Cardiac muscle cell (in vitro differentiated cells and primary cell): ENCODE data around the gene MAP3K5. TPM values are rescaled to one million over a fixed set of nuclear protein-coding genes. Genes with fewer than 3 reads are reported as not detected.
"Not testable (repeated sequence)": the region's sequence is repeated elsewhere in the genome, so short reads cannot be mapped to it uniquely, and the experiment has no call there.

Experiments used
- DNase-seq, 2 donors: peaks; one replicate each; pipeline versions ENCODE4 v3.0.0 to v3.0.0-alpha.2; 2010 to 2017; ENCODE audit warnings: low read depth in 1 of 2, low spot score in 1 of 2
- H3K27ac ChIP-seq: fragments of 200-600 bp; sonication (generic); 2 replicates; pipeline ENCODE4 v1.5.1; 2016
- H3K27me3 ChIP-seq: fragments of 200-600 bp; sonication (generic); 2 replicates; pipeline ENCODE4 v1.6.0; 2016; ENCODE audit warnings: control low read depth
- H3K36me3 ChIP-seq: fragments of 200-600 bp; sonication (generic); 2 replicates; pipeline ENCODE4 v1.5.1; 2016; ENCODE audit warnings: control low read depth
- H3K4me1 ChIP-seq: fragments of 200-600 bp; sonication (generic); 2 replicates; pipeline ENCODE4 v1.8.1; 2017; ENCODE audit warnings: low read depth, mild to moderate bottlenecking, mixed run types
- H3K4me3 ChIP-seq: fragments of 200-600 bp; sonication (generic); 2 replicates; pipeline ENCODE4 v1.5.1; 2016; ENCODE audit warnings: mild to moderate bottlenecking
- H3K9me3 ChIP-seq: fragments of 200-600 bp; sonication (generic); 2 replicates; pipeline ENCODE4 v1.5.1; 2017; ENCODE audit warnings: low read depth, mild to moderate bottlenecking, control low read depth
- CTCF ChIP-seq: IDR thresholded peaks from 2 replicates; pipeline ENCODE4 v1.5.1; 2012; ENCODE audit warnings: low read depth, mild to moderate bottlenecking, low read length
- polyA plus RNA-seq: library from polyadenylated mRNA; unstranded; fragments of >200 nt; fragmentation: Nextera tagmentation; extraction: Ambion mirVana; gene quantifications from 2 replicates; pipeline ENCODE4 v1.2.1, GENCODE V29; 2016
- total RNA-seq: library from RNA; depleted of rRNA; stranded (reverse); fragments of >200 nt; gene quantifications from 2 replicates; pipeline ENCODE4 v1.2.3, GENCODE V29; 2016

Gene MAP3K5
- total and polyA plus RNA-seq, 2 experiments from 2014 or later, result 2.8 to 3.0 TPM

- no peaks in the 10 kb centered on the region for H3K27me3 ChIP-seq
- H3K4me3 ChIP-seq, result no peak overlapping the region
Observed at GRCh38 chr6:136718476-136718875, 73.8 kb downstream of the MAP3K5 start.

GRCh38 chr6:136717716-136717990, 74.6 kb downstream of the MAP3K5 start:
- Histone ChIP-seq H3K36me3 (no peaks in the 10 kb centered on the region), H3K27ac (no peak overlapping the region), H3K4me1 (no peaks in the 10 kb centered on the region), H3K27me3 (no peaks in the 10 kb centered on the region), H3K9me3 (no peaks in the 10 kb centered on the region), H3K4me3 (no peak overlapping the region)
- peak in 1 of 2 donors; percentile 56 for DNase-seq
- no peak for TF ChIP-seq CTCF

More at GRCh38 chr6:136718476-136718875, 73.8 kb downstream of the MAP3K5 start:
- H3K36me3 ChIP-seq, result no peaks in the 10 kb centered on the region
- H3K4me1 ChIP-seq, result no peaks in the 10 kb centered on the region
- TF ChIP-seq CTCF, result no peak
- no peaks in the 10 kb centered on the region for H3K9me3 ChIP-seq
- DNase-seq, result no peak
- no peak overlapping the region for H3K27ac ChIP-seq

GRCh38 chr6:136716917-136717715, 75.2 kb downstream of the MAP3K5 start:
- no peaks in the 10 kb centered on the region for H3K36me3 ChIP-seq
- no peaks in the 10 kb centered on the region for H3K4me1 ChIP-seq
- H3K4me3 ChIP-seq, result no peak overlapping the region
- H3K9me3 ChIP-seq, result no peaks in the 10 kb centered on the region
- no peaks in the 10 kb centered on the region for H3K27me3 ChIP-seq
- no peak for TF ChIP-seq CTCF
- no peak overlapping the region for H3K27ac ChIP-seq
- no peak for DNase-seq

- not testable (repeated sequence) for DNase-seq, H3K36me3 ChIP-seq, H3K4me3 ChIP-seq, H3K27ac ChIP-seq, H3K9me3 ChIP-seq, H3K4me1 ChIP-seq, H3K27me3 ChIP-seq
Observed at GRCh38 chr6:136712642-136713041, 79.6 kb downstream of the MAP3K5 start.

GRCh38 chr6:136711644-136712043, 80.6 kb downstream of the MAP3K5 start:
- no peak for TF ChIP-seq CTCF
- Histone ChIP-seq H3K36me3 (no peaks in the 10 kb centered on the region), H3K4me3 (no peak overlapping the region), H3K27ac (no peak overlapping the region), H3K9me3 (no peaks in the 10 kb centered on the region), H3K27me3 (no peaks in the 10 kb centered on the region), H3K4me1 (peaks cover 5% of the 10 kb centered on the region)
- no peak for DNase-seq

- no peak for TF ChIP-seq CTCF
- no peaks in the 10 kb centered on the region for H3K9me3 ChIP-seq
Observed at GRCh38 chr6:136710877-136711552, 81.3 kb downstream of the MAP3K5 start.

More at GRCh38 chr6:136710877-136711552, 81.3 kb downstream of the MAP3K5 start:
- no peaks in the 10 kb centered on the region for H3K27me3 ChIP-seq
- no peak overlapping the region for H3K27ac ChIP-seq
- H3K4me1 ChIP-seq, result peaks cover 5% of the 10 kb centered on the region
- no peaks in the 10 kb centered on the region for H3K36me3 ChIP-seq
- DNase-seq, result no peak
- no peak overlapping the region for H3K4me3 ChIP-seq
